ENCODE data around the gene CIB4.

DNA sequence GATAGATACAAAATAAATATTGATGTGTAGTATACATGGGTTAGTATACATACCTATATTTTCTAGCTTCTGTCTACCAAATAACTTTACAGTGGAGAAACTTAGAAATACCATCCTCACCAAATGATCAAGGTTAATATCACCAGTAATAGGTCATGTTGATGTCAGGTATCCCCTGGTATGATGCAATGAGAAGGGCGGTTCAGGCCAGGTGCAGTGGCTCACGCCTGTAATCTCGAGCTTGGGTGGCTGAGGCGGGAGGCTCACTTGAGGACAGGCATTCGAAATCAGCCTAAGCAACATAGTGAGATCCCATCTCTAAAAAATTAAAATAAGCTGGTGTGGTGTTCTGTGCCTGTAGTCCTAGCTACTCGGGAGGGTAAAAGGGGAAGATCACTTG is 38.6 kb downstream of the CIB4 start:
- TF ChIP-seq POLR2A (IDR thresholded peaks at IDR 0.05; ENCODE audit: low read length) = no peak
- no peak for TF ChIP-seq GATA1 (IDR thresholded peaks at IDR 0.05; ENCODE audit: low read depth, low read length)
